ENCODE data around the gene BAHCC1. TPM values are rescaled to one million over a fixed set of nuclear protein-coding genes. Genes with fewer than 3 reads are reported as not detected.

The BAHCC1 gene
- total and polyA plus RNA-seq, 9 of the 15 experiments (the other 6 are each of a cell fraction or from before 2014, with no cell fraction given): 0.14 to 26.9 (median 5.0) TPM

DNA sequence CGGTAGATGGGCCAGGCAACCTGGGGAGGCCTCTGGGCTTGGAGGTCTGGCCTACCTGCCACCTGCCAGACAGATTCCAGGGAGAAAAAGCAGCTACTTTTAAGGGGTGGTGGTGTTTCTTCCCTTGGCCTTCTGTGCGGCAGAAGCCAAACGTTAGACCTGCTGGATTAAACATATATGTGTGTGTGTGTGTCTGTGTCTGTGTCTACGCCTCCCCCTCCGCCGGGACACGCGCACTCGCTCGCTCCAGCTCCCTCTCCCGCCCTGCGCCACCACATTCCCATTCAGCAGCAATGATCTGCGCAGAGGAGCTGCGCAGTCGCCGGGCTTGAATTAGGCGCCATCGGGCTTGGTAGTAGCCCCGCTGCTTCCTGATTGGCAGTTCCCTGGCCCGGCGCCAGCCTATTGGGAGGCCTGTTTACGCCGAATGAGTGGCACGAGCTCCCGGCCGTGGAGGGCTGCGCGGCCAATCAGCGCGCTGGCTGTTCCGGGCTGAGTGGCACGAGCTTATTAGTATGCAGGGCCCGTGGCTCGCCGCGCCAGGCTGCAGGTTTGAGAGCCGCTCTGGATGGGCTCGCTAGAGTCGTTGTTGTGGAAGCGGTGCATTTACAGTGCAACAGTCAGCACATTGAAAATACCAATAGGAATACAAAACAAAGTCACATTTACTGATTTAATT lies at the start of gene BAHCC1 (continued):
- TF ChIP-seq GATA2 (CRISPR knock-in tag; IDR thresholded peaks at IDR 0.05): no peak
- TF ChIP-seq DDX20 (tag; IDR thresholded peaks at IDR 0.05; ENCODE audit: low read depth): no peak
- peak; percentile 90 for TF ChIP-seq CXXC5 (CRISPR knock-in tag; IDR thresholded peaks at IDR 0.05)
- no peak for TF ChIP-seq SIRT6 (IDR thresholded peaks at IDR 0.05; ENCODE audit: low read depth, low read length)
- TF ChIP-seq GABPA (tag; conservative IDR thresholded peaks at IDR 0.05; ENCODE audit: low read depth): no peak
- no peak for TF ChIP-seq RFX5 (IDR thresholded peaks at IDR 0.05; ENCODE audit: low read depth, low read length)
- no peak for TF ChIP-seq RCOR1 (IDR thresholded peaks at IDR 0.05; ENCODE audit: borderline replicate concordance in 1 of 2, low read depth in 2 of 2, low read length in 2 of 2)
- 0 out of 2 replicates have a peak, but pooled peaks have one; percentile 14 for TF ChIP-seq RAD51 (IDR thresholded peaks at IDR 0.05; ENCODE audit: borderline replicate concordance, low read depth)
- TF ChIP-seq ZNF507 (tag; conservative IDR thresholded peaks at IDR 0.05): no peak
- TF ChIP-seq, protein P1, sequence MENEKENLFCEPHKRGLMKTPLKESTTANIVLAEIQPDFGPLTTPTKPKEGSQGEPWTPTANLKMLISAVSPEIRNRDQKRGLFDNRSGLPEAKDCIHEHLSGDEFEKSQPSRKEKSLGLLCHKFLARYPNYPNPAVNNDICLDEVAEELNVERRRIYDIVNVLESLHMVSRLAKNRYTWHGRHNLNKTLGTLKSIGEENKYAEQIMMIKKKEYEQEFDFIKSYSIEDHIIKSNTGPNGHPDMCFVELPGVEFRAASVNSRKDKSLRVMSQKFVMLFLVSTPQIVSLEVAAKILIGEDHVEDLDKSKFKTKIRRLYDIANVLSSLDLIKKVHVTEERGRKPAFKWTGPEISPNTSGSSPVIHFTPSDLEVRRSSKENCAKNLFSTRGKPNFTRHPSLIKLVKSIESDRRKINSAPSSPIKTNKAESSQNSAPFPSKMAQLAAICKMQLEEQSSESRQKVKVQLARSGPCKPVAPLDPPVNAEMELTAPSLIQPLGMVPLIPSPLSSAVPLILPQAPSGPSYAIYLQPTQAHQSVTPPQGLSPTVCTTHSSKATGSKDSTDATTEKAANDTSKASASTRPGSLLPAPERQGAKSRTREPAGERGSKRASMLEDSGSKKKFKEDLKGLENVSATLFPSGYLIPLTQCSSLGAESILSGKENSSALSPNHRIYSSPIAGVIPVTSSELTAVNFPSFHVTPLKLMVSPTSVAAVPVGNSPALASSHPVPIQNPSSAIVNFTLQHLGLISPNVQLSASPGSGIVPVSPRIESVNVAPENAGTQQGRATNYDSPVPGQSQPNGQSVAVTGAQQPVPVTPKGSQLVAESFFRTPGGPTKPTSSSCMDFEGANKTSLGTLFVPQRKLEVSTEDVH (IDR thresholded peaks at IDR 0.05; ENCODE audit: low read depth, partially characterized antibody): no peak
- TF ChIP-seq ZNF668 (CRISPR knock-in tag; IDR thresholded peaks at IDR 0.05): no peak
- TF ChIP-seq, protein P2, sequence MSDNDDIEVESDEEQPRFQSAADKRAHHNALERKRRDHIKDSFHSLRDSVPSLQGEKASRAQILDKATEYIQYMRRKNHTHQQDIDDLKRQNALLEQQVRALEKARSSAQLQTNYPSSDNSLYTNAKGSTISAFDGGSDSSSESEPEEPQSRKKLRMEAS (CRISPR knock-in tag; IDR thresholded peaks at IDR 0.05): peak; percentile 88
- TF ChIP-seq, protein P3, sequence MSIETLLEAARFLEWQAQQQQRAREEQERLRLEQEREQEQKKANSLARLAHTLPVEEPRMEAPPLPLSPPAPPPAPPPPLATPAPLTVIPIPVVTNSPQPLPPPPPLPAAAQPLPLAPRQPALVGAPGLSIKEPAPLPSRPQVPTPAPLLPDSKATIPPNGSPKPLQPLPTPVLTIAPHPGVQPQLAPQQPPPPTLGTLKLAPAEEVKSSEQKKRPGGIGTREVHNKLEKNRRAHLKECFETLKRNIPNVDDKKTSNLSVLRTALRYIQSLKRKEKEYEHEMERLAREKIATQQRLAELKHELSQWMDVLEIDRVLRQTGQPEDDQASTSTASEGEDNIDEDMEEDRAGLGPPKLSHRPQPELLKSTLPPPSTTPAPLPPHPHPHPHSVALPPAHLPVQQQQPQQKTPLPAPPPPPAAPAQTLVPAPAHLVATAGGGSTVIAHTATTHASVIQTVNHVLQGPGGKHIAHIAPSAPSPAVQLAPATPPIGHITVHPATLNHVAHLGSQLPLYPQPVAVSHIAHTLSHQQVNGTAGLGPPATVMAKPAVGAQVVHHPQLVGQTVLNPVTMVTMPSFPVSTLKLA (conservative IDR thresholded peaks at IDR 0.05): peak; percentile 92
- no peak for TF ChIP-seq KLF10 (CRISPR knock-in tag; IDR thresholded peaks at IDR 0.05)
- no peak for TF ChIP-seq ZNF586 (CRISPR knock-in tag; conservative IDR thresholded peaks at IDR 0.05)
- TF ChIP-seq, protein P4, sequence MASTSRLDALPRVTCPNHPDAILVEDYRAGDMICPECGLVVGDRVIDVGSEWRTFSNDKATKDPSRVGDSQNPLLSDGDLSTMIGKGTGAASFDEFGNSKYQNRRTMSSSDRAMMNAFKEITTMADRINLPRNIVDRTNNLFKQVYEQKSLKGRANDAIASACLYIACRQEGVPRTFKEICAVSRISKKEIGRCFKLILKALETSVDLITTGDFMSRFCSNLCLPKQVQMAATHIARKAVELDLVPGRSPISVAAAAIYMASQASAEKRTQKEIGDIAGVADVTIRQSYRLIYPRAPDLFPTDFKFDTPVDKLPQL (IDR thresholded peaks at IDR 0.05; ENCODE audit: extremely low read depth, insufficient read length): no peak
- no peak for TF ChIP-seq BCOR (IDR thresholded peaks at IDR 0.05)
- TF ChIP-seq KDM5B (IDR thresholded peaks at IDR 0.05; ENCODE audit: insufficient replicate concordance, low read depth, low read length): peak; percentile 57
- TF ChIP-seq, protein P5, sequence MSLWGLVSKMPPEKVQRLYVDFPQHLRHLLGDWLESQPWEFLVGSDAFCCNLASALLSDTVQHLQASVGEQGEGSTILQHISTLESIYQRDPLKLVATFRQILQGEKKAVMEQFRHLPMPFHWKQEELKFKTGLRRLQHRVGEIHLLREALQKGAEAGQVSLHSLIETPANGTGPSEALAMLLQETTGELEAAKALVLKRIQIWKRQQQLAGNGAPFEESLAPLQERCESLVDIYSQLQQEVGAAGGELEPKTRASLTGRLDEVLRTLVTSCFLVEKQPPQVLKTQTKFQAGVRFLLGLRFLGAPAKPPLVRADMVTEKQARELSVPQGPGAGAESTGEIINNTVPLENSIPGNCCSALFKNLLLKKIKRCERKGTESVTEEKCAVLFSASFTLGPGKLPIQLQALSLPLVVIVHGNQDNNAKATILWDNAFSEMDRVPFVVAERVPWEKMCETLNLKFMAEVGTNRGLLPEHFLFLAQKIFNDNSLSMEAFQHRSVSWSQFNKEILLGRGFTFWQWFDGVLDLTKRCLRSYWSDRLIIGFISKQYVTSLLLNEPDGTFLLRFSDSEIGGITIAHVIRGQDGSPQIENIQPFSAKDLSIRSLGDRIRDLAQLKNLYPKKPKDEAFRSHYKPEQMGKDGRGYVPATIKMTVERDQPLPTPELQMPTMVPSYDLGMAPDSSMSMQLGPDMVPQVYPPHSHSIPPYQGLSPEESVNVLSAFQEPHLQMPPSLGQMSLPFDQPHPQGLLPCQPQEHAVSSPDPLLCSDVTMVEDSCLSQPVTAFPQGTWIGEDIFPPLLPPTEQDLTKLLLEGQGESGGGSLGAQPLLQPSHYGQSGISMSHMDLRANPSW (CRISPR knock-in tag; IDR thresholded peaks at IDR 0.05): no peak
- TF ChIP-seq BRD4 (IDR thresholded peaks at IDR 0.05): no peak
